ENCODE measurements around the gene MOB3B.

MOB3B gene

GRCh38 chr9:27337236-27337635 is 192.4 kb downstream of the MOB3B start:
- ChIA-PET CTCF (no interaction called here), POLR2A (no interaction called here)
- no peak for DNase-seq (ENCODE audit: extremely low spot score)
- TF ChIP-seq LEF1 (IDR thresholded peaks at IDR 0.05; ENCODE audit: borderline replicate concordance) = no peak

- CTCF ChIA-PET = no interaction called here
- no peak for DNase-seq (ENCODE audit: extremely low spot score)
- POLR2A ChIA-PET = no interaction called here
- TF ChIP-seq TARDBP (IDR thresholded peaks at IDR 0.05) = no peak
- TF ChIP-seq NFRKB (IDR thresholded peaks at IDR 0.05) = no peak
- TF ChIP-seq, protein P1, sequence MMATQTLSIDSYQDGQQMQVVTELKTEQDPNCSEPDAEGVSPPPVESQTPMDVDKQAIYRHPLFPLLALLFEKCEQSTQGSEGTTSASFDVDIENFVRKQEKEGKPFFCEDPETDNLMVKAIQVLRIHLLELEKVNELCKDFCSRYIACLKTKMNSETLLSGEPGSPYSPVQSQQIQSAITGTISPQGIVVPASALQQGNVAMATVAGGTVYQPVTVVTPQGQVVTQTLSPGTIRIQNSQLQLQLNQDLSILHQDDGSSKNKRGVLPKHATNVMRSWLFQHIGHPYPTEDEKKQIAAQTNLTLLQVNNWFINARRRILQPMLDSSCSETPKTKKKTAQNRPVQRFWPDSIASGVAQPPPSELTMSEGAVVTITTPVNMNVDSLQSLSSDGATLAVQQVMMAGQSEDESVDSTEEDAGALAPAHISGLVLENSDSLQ (IDR thresholded peaks at IDR 0.05) = no peak
- TF ChIP-seq SUZ12 (IDR thresholded peaks at IDR 0.05) = no peak
- TF ChIP-seq L3MBTL2 (conservative IDR thresholded peaks at IDR 0.05) = no peak
- TF ChIP-seq LEF1 (IDR thresholded peaks at IDR 0.05; ENCODE audit: borderline replicate concordance) = no peak
- TF ChIP-seq ZNF384 (IDR thresholded peaks at IDR 0.05) = no peak
- no peak for TF ChIP-seq FOXM1 (IDR thresholded peaks at IDR 0.05; ENCODE audit: borderline replicate concordance)
- no peak for TF ChIP-seq FOXA1 (IDR thresholded peaks at IDR 0.05)
- no peak for TF ChIP-seq SP1 (IDR thresholded peaks at IDR 0.05)
- TF ChIP-seq FOXK2 (IDR thresholded peaks at IDR 0.05) = no peak
- TF ChIP-seq BHLHE40 (IDR thresholded peaks at IDR 0.05; ENCODE audit: borderline replicate concordance) = no peak
- no peak for TF ChIP-seq ELF4 (IDR thresholded peaks at IDR 0.05)
Measured at GRCh38 chr9:27336829-27337228, 192.8 kb downstream of the MOB3B start.

- DNase-seq (ENCODE audit: extremely low spot score) = no peak
- ChIA-PET POLR2A (no interaction called here), CTCF (no interaction called here)
- TF ChIP-seq BHLHE40 (IDR thresholded peaks at IDR 0.05; ENCODE audit: borderline replicate concordance) (no peak), LEF1 (IDR thresholded peaks at IDR 0.05; ENCODE audit: borderline replicate concordance) (no peak), CTBP1 (IDR thresholded peaks at IDR 0.05; ENCODE audit: borderline replicate concordance) (no peak), NFRKB (IDR thresholded peaks at IDR 0.05) (no peak), ARNT (IDR thresholded peaks at IDR 0.05) (no peak), L3MBTL2 (conservative IDR thresholded peaks at IDR 0.05) (no peak), SUZ12 (IDR thresholded peaks at IDR 0.05) (no peak), TARDBP (IDR thresholded peaks at IDR 0.05) (no peak), HDGF (IDR thresholded peaks at IDR 0.05; ENCODE audit: borderline replicate concordance) (no peak), FOXA1 (IDR thresholded peaks at IDR 0.05) (no peak)
Measured at GRCh38 chr9:27336126-27336525, 193.5 kb downstream of the MOB3B start.

DNA sequence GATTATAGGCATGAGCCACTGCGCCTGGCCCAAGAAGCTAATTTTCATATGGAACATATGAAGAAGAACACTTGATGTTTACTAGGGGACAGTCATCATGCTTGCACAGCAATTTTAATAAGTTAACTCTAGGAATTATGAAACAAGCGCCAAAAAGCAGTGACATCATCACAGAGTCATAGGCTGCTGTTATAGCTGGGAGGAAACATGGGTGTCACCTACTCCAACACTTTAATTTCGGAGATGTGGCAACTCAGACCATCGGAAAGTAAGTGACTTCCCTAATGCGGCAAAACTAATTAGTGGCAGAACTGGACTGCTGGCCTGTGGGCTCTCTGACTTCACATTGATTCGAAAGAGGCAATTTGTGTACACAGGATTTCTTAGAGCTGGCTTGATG is 194.5 kb downstream of the MOB3B start:
- no peak for TF ChIP-seq FOXK2 (IDR thresholded peaks at IDR 0.05)
- no peak for TF ChIP-seq ARNT (IDR thresholded peaks at IDR 0.05)
- TF ChIP-seq L3MBTL2 (conservative IDR thresholded peaks at IDR 0.05) = no peak
- no peak for TF ChIP-seq ZNF384 (IDR thresholded peaks at IDR 0.05)
- TF ChIP-seq BHLHE40 (IDR thresholded peaks at IDR 0.05; ENCODE audit: borderline replicate concordance) = no peak
- no peak for TF ChIP-seq FOXM1 (IDR thresholded peaks at IDR 0.05; ENCODE audit: borderline replicate concordance)
- ChIA-PET POLR2A (no interaction called here), CTCF (no interaction called here)
- no peak for DNase-seq (ENCODE audit: extremely low spot score)

DNA sequence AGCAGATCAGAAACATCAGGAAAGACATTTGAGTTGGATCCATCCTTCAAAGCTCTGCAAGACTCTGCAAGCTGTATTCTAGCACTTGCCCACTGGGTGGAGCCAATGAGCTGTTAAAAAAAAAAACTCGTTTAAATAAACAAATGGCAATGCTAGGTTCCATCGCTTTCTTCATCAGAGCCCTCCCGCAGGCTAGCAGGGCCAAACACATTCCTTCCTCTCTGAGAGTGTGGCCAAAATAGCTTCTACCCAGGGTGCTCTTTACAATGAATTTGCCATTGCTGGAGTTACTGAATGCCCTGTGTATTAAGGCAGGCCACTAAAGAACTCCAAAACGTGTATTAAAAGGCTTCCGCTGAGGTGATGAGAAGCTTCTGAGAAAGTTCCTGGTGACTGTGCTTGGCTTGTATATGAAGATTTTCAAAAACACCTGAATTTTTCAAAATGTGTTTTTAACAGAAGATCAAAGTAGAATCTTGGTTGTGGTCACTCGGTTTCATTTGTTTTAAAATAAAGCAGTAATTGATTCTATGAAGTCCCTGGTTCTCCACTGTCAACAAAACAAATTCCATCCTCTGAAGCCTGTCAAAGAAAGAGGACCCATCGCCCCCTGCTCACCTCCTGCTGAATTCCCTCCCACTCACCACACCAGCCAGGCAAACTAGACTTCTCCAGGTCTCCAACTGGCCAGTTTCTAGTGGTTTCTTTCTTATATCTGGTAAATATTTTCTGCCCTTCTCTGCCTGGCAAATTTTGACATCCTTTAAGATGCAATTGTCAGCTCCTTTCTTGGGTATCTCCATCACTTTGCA is 196.2 kb downstream of the MOB3B start:
- POLR2A ChIA-PET = no interaction called here
- TF ChIP-seq ZNF384 (IDR thresholded peaks at IDR 0.05) = peak; percentile 80
- no peak for TF ChIP-seq TARDBP (IDR thresholded peaks at IDR 0.05)
- CTCF ChIA-PET = interaction anchor here (0.6 to 1.8 kb wide), 5 partner anchors 14 to 243 kb away, joined by 3 to 6 read pairs (median 4); partner anchors contain the start of gene MOB3B
- DNase-seq (ENCODE audit: extremely low spot score) = peak; percentile 78

DNA sequence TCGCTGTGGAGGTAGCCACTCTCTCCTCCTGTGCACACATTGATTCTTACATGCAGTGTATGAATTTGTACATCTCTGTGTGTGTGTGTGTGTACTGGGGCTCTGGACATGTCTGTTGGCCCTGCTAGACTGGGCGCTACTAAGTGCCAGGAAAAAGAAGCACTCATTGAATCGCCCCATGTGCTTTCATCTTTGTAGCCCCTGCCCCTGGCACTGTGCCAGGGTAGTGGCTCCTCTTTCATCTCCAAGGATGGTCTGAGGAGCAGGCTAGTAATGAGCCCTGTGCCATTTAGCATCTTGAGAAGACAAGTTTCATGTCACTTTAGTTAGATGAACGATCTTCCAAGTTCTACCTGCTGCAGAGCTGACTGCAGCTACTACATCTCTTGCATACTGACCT is 198.2 kb downstream of the MOB3B start:
- TF ChIP-seq FOXK2 (IDR thresholded peaks at IDR 0.05) = no peak
- TF ChIP-seq SUZ12 (IDR thresholded peaks at IDR 0.05) = no peak
- TF ChIP-seq SP1 (IDR thresholded peaks at IDR 0.05) = no peak
- TF ChIP-seq L3MBTL2 (conservative IDR thresholded peaks at IDR 0.05) = no peak
- TF ChIP-seq FOXA1 (IDR thresholded peaks at IDR 0.05) = no peak
- no peak for TF ChIP-seq LEF1 (IDR thresholded peaks at IDR 0.05; ENCODE audit: borderline replicate concordance)
- no peak for TF ChIP-seq FOXM1 (IDR thresholded peaks at IDR 0.05; ENCODE audit: borderline replicate concordance)
- TF ChIP-seq ZNF384 (IDR thresholded peaks at IDR 0.05) = no peak
- no peak for TF ChIP-seq HDGF (IDR thresholded peaks at IDR 0.05; ENCODE audit: borderline replicate concordance)
- TF ChIP-seq TARDBP (IDR thresholded peaks at IDR 0.05) = no peak
- no peak for TF ChIP-seq BHLHE40 (IDR thresholded peaks at IDR 0.05; ENCODE audit: borderline replicate concordance)
- TF ChIP-seq, protein P1 (IDR thresholded peaks at IDR 0.05) = no peak
- TF ChIP-seq CTBP1 (IDR thresholded peaks at IDR 0.05; ENCODE audit: borderline replicate concordance) = no peak
- TF ChIP-seq ELF4 (IDR thresholded peaks at IDR 0.05) = no peak
- TF ChIP-seq ARNT (IDR thresholded peaks at IDR 0.05) = no peak
- TF ChIP-seq NFRKB (IDR thresholded peaks at IDR 0.05) = no peak
- DNase-seq (ENCODE audit: extremely low spot score) = no peak
- CTCF ChIA-PET = interaction anchor here (0.5 kb wide), 1 partner anchor 773 kb away, joined by 3 read pairs; no protein-coding TSS in a partner anchor
- POLR2A ChIA-PET = no interaction called here

DNA sequence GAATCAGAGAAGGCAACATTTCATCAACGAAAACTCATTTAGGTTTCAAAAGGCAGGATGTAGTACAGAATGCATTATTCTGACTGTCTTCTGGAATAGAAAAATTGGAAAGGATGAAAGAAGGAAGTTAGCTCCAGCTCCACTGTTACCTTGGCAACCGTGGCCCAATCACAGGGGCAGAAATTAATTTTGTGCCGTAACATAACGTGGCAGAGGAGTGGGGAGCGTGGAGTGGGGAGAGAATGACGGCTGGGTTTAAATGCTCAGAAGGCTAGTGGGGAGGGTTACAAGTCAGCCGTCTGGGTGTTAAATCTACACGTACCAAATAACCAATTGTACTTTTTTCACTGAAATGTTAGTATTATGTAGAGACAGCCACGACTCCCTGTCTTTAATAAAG is 200.3 kb downstream of the MOB3B start:
- POLR2A ChIA-PET = no interaction called here
- CTCF ChIA-PET = no interaction called here
- TF ChIP-seq ZNF384 (IDR thresholded peaks at IDR 0.05) (no peak), NFRKB (IDR thresholded peaks at IDR 0.05) (no peak), ELF4 (IDR thresholded peaks at IDR 0.05) (no peak), FOXK2 (IDR thresholded peaks at IDR 0.05) (no peak), L3MBTL2 (conservative IDR thresholded peaks at IDR 0.05) (no peak), BHLHE40 (IDR thresholded peaks at IDR 0.05; ENCODE audit: borderline replicate concordance) (no peak), FOXM1 (IDR thresholded peaks at IDR 0.05; ENCODE audit: borderline replicate concordance) (no peak), ARNT (IDR thresholded peaks at IDR 0.05) (no peak), FOXA1 (IDR thresholded peaks at IDR 0.05) (no peak), SP1 (IDR thresholded peaks at IDR 0.05) (no peak), SUZ12 (IDR thresholded peaks at IDR 0.05) (no peak), TARDBP (IDR thresholded peaks at IDR 0.05) (no peak), HDGF (IDR thresholded peaks at IDR 0.05; ENCODE audit: borderline replicate concordance) (no peak), CTBP1 (IDR thresholded peaks at IDR 0.05; ENCODE audit: borderline replicate concordance) (no peak), LEF1 (IDR thresholded peaks at IDR 0.05; ENCODE audit: borderline replicate concordance) (no peak)
- TF ChIP-seq, protein P1 (IDR thresholded peaks at IDR 0.05) = no peak
- DNase-seq (ENCODE audit: extremely low spot score) = no peak
